CD4-positive, alpha-beta T cell (primary cell): ENCODE data around the gene CAMK2B. TPM values are rescaled to one million over a fixed set of nuclear protein-coding genes. Genes with fewer than 3 reads are reported as not detected.

Experiments used
- ATAC-seq: fragments of 200-7000 bp; cut with Tn5 transposase; one replicate; pipeline ENCODE4 v1.10.0; 2022; ENCODE audit warnings: mild to moderate bottlenecking; ENCODE audit not compliant: poor library complexity
- CTCF ChIA-PET: fragments of 350-600 bp; sonication (Branson Sonifier 250); formaldehyde crosslinking; loops from one replicate; lab custom pipeline; 2021; ENCODE audit warnings: antibody characterized with exemption, inconsistent platforms; lab: Charles Lee
- POLR2A ChIA-PET: fragments of 350-600 bp; sonication (Branson Sonifier 250); formaldehyde crosslinking; loops from one replicate; lab custom pipeline; 2021; ENCODE audit warnings: antibody characterized with exemption, inconsistent platforms; lab: Charles Lee
- DNase-seq, 14 experiments: peaks; one replicate each; pipeline ENCODE4 v3.0.0-alpha.2; 2013 to 2020; ENCODE audit warnings: mixed read lengths in 2 of 14
- H3K27ac ChIP-seq, 2 donors: one replicate each; pipeline versions ENCODE4 v1.5.1 to v1.7.0; 2013; ENCODE audit warnings: low read length in 2 of 2, low read depth in 1 of 2, mild to moderate bottlenecking in 1 of 2
- H3K27me3 ChIP-seq, 2 experiments: 1 replicate in 1 of 2; 2 replicates in 1 of 2; pipeline versions ENCODE4 v1.6.1 to v1.7.0; 2013; ENCODE audit warnings: low read length in 2 of 2, control low read depth in 1 of 2, mild to moderate bottlenecking in 1 of 2, moderate library complexity in 1 of 2; ENCODE audit not compliant: insufficient read depth in 2 of 2, control insufficient read depth in 1 of 2
- H3K36me3 ChIP-seq: one replicate; pipeline ENCODE4 v1.6.1; 2013; ENCODE audit warnings: low read length, control low read depth; ENCODE audit not compliant: insufficient read depth
- H3K4me1 ChIP-seq: one replicate; pipeline ENCODE4 v1.6.1; 2013; ENCODE audit warnings: low read length, control low read depth; ENCODE audit not compliant: insufficient read depth
- H3K4me3 ChIP-seq: one replicate; pipeline ENCODE4 v1.5.1; 2013; ENCODE audit warnings: mild to moderate bottlenecking, low read length, moderate library complexity
- H3K9me3 ChIP-seq, 2 experiments: 1 replicate in 1 of 2; 2 replicates in 1 of 2; pipeline versions ENCODE4 v1.6.1 to v1.7.0; 2013; ENCODE audit warnings: low read length in 2 of 2, mild to moderate bottlenecking in 2 of 2, control low read depth in 1 of 2, moderate library complexity in 1 of 2; ENCODE audit not compliant: control insufficient read depth in 1 of 2, insufficient read depth in 1 of 2
- H3K27ac Mint-ChIP-seq: one replicate; pipeline ENCODE4 v1.8.0; 2020; ENCODE audit warnings: mixed read lengths
- H3K27me3 Mint-ChIP-seq: one replicate; pipeline ENCODE4 v1.8.0; 2021; ENCODE audit warnings: mixed read lengths
- H3K36me3 Mint-ChIP-seq: one replicate; pipeline ENCODE4 v1.8.0; 2021; ENCODE audit warnings: low read depth, mixed read lengths
- H3K4me1 Mint-ChIP-seq: one replicate; pipeline ENCODE4 v1.8.0; 2021; ENCODE audit warnings: low read depth, mixed read lengths
- H3K4me3 Mint-ChIP-seq: one replicate; pipeline ENCODE4 v1.8.0; 2020; ENCODE audit warnings: mild to moderate bottlenecking, mixed read lengths
- H3K9me3 Mint-ChIP-seq: one replicate; pipeline ENCODE4 v1.8.0; 2020; ENCODE audit warnings: mixed read lengths
- CTCF ChIP-seq: fragments of 200-600 bp; IDR thresholded peaks from one replicate; pipeline ENCODE4 v1.8.0; 2022; ENCODE audit warnings: antibody characterized with exemption, mild to moderate bottlenecking
- intact Hi-C, 2 experiments: fragments of 100-400 bp; cut with DNase I in 1 of 2; cut with micrococcal nuclease in 1 of 2; formaldehyde crosslinking; loops; one replicate each; pipeline versions ENCODE4 v1.15.1 to v1.9.0; 2023 to 2025; cut with DNase I, micrococcal nuclease
- total RNA-seq, 174 experiments: library from RNA in 2 of 174; stranded (reverse) in 2 of 174; gene quantifications; one replicate each; pipeline ENCODE4 v1.2.3 and lab custom pipeline; 2021 to 2026

CAMK2B gene
- total RNA-seq, 2 experiments from 2014 or later: not detected

DNA sequence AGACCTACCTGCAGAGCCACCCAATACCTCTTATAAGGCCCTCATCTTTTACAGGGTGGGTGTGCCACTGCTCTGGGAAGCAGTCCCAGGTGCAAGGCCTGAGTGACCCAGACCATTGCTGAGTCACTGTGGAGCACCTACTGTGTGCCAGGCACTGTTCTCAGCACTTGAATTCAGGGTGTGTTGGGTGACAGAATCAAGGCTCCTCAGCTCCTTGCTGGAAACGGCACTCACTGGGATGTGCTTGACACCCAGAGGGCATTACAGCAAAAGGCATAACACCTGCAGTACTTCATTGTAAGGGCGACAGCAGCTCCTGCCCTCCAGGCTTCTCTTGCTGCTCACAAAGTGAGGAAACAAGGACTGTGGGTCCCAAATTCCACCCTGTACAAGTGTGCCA lies 7.1 kb downstream of the CAMK2B start:
- Mint-ChIP-seq H3K4me1 (no peaks in the 10 kb centered on the region), H3K9me3 (no peaks in the 10 kb centered on the region), H3K4me3 (no peak overlapping the region), H3K36me3 (no peaks in the 10 kb centered on the region), H3K27ac (no peak overlapping the region), H3K27me3 (peaks cover 33% of the 10 kb centered on the region)
- Histone ChIP-seq H3K27ac (no peak overlapping the region), H3K27me3 (peaks cover 3 to 5% of the 10 kb centered on the region in 2 experiments), H3K4me3 (no peak overlapping the region), H3K9me3 (no peaks in the 10 kb centered on the region), H3K36me3 (no peaks in the 10 kb centered on the region), H3K4me1 (no peaks in the 10 kb centered on the region)
- ATAC-seq (no peak), DNase-seq (no peak)
- no peak for TF ChIP-seq CTCF
- ChIA-PET POLR2A (no interaction called here), CTCF (no interaction called here)
- intact Hi-C loops: no loop called here

GRCh38 chr7:44315301-44315903 lies 10.0 kb downstream of the CAMK2B start:
- H3K4me1 ChIP-seq: no peaks in the 10 kb centered on the region
- no peak for ATAC-seq
- Mint-ChIP-seq H3K9me3 (no peaks in the 10 kb centered on the region), H3K4me1 (no peaks in the 10 kb centered on the region), H3K27me3 (peaks cover 23% of the 10 kb centered on the region), H3K4me3 (no peak overlapping the region), H3K36me3 (no peaks in the 10 kb centered on the region), H3K27ac (no peak overlapping the region)
- POLR2A ChIA-PET: no interaction called here
- no peak for DNase-seq
- intact Hi-C loops: no loop called here
- no peak overlapping the region for H3K27ac ChIP-seq
- no peaks in the 10 kb centered on the region for H3K36me3 ChIP-seq
- H3K27me3 ChIP-seq: peaks cover under 1 to 11% of the 10 kb centered on the region in 2 experiments
- no peak overlapping the region for H3K4me3 ChIP-seq
- TF ChIP-seq CTCF: no peak
- no peaks in the 10 kb centered on the region for H3K9me3 ChIP-seq
- CTCF ChIA-PET: no interaction called here

DNA sequence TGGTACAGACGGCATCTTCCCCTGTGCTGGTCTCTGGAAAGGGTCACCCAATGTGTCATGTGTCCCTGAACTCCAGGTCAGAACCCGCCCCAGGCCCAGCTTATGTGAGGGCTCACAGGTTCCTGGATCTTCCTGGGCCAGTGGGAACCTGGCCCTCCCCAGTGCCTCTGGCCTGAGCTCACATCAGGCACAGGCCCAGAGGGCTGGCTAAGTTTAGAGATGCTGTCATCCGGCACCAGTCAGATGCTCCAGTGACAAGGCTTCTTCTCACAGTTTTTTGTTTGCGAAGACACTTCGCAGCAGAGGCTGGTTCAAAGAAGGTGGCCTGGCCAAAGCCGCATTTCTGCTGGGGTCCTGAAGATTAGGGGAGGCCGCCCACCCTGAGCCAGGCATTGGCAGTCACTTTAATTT lies 11.8 kb downstream of the CAMK2B start:
- POLR2A ChIA-PET: no interaction called here

More for the DNA sequence above, 11.8 kb downstream of the CAMK2B start:
- peaks cover 17 to 28% of the 10 kb centered on the region in 2 experiments for H3K27me3 ChIP-seq
- H3K9me3 Mint-ChIP-seq: no peaks in the 10 kb centered on the region
- H3K27me3 Mint-ChIP-seq: peaks cover 23% of the 10 kb centered on the region
- peaks cover 0 to 11% of the 10 kb centered on the region in 2 experiments for H3K9me3 ChIP-seq
- no peak for TF ChIP-seq CTCF
- intact Hi-C loops: no loop called here
- ATAC-seq (no peak), DNase-seq (no peak)
- CTCF ChIA-PET: no interaction called here
- no peaks in the 10 kb centered on the region for H3K4me1 Mint-ChIP-seq
- H3K4me1 ChIP-seq: peaks cover 11% of the 10 kb centered on the region
- H3K36me3 Mint-ChIP-seq: no peaks in the 10 kb centered on the region
- no peak overlapping the region for H3K4me3 Mint-ChIP-seq
- H3K36me3 ChIP-seq: no peaks in the 10 kb centered on the region
- H3K27ac ChIP-seq: no peak overlapping the region
- no peak overlapping the region for H3K4me3 ChIP-seq
- no peak overlapping the region for H3K27ac Mint-ChIP-seq
